NCI-H1930 (cell line): ENCODE data around the gene RAD51B.
"Not testable (repeated sequence)": the region's sequence is repeated elsewhere in the genome, so short reads cannot be mapped to it uniquely, and the experiment has no call there.

Source experiments
- DNase-seq, 2 experiments: peaks; one replicate each; lab custom pipeline; 2025; lab: John Stamatoyannopoulos, UW

The RAD51B gene

DNA sequence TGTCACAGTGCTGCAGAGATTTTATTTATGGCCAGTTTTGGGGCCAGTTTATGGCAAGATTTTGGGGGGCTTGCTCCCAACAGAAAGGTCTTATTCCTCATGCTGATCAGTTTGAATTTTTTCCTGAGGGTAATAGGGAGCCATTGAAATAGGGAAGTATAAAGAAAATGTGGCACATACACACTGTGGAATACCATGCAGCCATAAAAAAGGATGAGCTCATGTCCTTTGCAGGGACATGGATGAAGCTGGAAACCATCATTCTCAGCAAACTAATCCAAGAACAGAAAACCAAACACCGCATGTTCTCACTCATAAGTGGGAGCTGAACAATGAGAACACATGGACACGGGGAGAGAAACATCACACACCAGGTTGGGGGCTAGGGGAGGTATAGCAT, 483.4 kb downstream of the RAD51B start:
- not testable (repeated sequence) for DNase-seq

DNA sequence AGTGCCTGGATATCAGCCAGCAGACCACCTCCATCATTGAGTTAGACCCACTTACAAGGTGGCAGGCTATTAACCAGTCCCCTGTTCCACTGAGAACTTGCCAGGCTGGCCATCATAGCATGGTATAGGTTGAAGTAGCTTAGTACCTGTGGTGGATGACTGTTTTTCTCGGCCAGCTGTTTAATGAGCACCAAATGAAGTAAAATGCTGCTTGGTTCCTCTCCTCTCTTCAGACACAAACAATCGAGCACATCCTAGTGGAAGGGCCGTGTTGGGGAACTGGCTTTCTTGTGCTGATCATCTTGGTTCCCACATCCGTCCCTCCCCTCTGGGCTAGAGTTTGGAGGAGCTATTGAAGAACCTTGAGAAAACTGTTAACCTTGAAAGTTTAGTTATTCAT, 486.2 kb downstream of the RAD51B start:
- no peak for DNase-seq

DNA sequence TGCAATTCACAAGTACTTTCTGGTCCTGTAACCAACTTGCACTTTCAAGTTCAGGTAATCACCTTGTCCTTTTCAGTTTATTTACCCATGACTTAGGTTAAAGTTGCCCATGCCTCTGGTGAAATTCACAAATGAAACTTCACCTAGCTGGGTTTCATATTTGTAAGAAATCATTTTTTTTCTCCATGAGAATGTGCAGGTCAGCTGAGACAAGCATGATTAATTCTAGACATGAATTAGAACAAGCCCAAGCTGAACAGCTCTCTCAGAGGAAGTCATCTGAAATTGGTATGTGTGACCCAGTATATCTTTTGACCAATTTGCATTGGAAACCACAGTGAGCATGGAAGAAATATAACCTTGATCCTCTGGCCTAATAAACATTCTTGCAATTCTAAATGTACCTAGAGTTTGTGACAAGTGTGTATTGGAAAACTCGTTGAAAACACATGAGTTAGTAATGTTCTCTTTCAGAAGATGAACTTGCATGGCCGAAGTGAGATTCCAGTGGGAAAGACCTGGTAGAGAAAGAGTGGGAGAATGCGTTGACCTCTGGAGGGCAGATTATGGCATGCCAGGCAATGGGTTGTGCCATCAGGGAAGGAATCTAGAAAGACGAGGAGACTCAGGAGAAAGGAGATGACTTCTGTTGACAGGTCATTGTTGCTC, 486.8 kb downstream of the RAD51B start:
- DNase-seq, result no peak

DNA sequence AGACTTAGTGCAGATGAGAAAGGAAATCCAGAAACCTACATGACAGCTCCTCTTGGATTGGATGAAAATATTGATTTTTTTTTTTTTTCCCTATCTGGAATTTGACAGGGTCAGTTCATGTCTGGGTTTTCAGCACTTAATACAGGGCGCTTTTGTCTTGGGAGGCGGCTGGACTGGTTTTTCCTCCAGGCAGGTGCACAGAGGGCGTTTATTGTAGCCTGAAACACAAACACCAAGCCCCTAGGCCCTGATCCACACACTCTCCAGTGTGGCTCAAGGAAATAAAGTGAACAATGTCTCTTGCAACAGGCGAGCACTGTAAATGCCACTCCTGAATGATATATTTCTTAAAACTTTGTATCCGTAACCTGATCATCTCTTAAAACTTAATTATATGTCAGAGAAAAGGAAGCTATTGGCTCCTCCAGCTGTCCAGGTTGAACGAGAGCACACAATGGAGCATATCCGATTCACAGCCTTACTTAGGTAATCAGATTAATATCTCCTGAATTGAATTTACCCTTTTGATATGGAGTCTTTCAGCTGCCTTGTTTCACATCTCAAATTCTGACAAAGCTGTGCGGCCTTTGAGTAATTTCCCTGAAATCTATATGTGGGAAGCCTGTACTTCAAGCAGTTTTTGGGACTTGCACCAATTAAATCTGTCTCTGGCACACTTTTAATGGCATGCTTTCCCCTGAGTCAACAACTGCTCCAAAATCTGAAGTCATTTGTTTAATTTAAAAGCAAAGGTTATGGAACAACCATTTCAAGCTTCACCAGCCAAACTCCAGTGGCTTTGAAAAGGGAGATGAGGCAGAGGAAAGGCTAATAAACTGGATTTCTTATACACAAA, 487.6 kb downstream of the RAD51B start:
- DNase-seq, result no peak

- no peak for DNase-seq
Measured at GRCh38 chr14:68307790-68308168, 488.2 kb downstream of the RAD51B start.

- DNase-seq, result no peak
Measured at GRCh38 chr14:68308726-68309520, 489.3 kb downstream of the RAD51B start.

DNA sequence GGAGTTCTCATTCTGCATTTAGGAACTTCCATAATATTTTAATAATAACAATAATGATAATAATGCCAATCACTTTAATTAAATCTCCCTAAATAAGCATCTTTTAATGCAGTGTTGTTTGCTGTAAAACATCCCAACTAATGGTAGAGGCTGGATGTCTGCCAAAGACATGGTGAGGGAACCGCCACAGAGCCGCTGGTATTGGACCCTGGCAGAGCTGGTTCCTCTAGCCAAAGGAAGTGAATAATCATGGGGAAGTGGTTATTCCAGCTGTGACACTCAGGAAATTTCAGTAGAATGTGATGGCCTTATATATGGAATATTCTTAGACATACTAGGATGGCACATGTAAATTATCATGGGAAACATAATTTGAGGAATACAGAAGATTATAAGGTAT, 490.0 kb downstream of the RAD51B start:
- no peak for DNase-seq

GRCh38 chr14:68312300-68312699, 492.7 kb downstream of the RAD51B start:
- DNase-seq, result peak; percentile 68 to 76

GRCh38 chr14:68312884-68313610, 493.5 kb downstream of the RAD51B start:
- DNase-seq, result no peak

DNA sequence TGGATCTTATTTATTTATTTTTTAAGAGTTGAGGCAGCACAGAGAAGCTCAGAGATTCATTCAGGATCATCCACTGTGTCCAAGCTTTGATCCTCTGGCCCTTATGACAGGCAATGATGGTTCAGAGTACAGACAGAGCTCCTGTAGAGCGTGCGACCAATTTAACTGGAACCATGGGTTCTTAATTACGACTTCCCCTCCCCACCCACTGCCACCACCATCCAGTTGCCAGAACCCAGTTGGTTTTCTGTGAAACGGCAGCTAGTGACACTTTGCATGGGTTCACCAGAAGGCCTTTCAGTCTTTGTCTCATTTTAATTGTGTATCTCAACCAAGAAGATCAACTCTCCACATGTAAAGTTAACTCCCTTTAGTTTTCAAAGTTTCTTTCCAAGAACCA, 495.1 kb downstream of the RAD51B start:
- DNase-seq, result no peak

DNA sequence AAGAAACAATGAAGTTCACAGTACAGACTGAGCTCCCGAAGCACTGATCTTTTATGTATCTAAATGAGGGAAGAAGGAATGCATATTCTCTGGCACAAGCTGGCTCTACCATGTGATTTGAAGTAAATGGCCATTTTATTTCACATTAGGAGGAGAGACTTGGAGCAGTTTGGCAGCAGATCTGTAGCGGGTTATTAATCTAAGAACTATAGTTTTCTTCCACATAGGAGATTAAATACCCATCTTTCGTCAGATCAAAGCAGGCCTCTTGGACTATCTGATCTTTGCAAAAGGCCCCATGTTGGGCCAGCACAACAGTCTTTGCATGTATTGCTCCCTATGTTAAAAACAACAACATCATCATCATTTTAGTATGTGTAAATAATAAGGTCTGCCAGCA, 495.5 kb downstream of the RAD51B start:
- DNase-seq, result no peak

GRCh38 chr14:68316078-68316868, 496.7 kb downstream of the RAD51B start:
- no peak for DNase-seq

DNA sequence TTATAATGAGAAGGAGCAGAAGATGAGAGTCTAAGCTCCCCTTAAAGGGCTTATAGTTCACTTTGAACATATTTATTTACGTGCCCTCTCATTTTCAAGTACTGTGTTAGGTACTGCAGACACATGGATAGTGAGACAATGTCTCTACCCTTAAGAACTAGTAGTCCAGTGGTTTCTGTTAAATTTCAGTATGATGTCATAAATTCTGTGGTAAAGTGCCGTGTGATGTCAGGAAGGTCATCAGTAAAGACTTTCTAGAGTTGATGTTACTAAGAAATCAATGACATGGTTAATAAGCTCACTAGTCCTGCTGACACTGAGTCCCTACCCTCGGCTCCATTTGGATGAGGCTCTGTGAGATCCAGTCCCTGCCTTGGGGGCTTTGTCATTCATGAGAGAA, 497.7 kb downstream of the RAD51B start:
- no peak for DNase-seq

DNA sequence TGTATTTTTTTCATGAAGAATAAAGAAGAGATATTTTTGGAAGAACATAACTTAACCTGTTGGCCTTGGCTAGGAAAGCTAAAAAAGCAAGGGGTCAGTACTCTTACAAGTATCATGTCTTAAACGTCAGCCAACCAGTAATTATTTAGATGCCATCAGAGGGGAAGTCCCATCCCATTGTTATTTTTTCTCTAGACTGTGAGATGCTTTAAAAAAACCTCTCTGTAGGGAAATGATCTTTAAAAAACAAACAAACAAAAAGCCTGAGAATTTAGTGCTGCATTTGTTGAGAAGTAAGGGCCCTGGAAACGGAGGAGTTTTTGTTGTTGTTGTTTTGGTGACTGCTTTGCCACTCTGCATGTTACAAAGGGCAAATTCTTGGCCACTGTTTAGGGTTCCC, 499.2 kb downstream of the RAD51B start:
- DNase-seq, result no peak

- no peak for DNase-seq
Measured at GRCh38 chr14:68320495-68320894, 500.9 kb downstream of the RAD51B start.

DNA sequence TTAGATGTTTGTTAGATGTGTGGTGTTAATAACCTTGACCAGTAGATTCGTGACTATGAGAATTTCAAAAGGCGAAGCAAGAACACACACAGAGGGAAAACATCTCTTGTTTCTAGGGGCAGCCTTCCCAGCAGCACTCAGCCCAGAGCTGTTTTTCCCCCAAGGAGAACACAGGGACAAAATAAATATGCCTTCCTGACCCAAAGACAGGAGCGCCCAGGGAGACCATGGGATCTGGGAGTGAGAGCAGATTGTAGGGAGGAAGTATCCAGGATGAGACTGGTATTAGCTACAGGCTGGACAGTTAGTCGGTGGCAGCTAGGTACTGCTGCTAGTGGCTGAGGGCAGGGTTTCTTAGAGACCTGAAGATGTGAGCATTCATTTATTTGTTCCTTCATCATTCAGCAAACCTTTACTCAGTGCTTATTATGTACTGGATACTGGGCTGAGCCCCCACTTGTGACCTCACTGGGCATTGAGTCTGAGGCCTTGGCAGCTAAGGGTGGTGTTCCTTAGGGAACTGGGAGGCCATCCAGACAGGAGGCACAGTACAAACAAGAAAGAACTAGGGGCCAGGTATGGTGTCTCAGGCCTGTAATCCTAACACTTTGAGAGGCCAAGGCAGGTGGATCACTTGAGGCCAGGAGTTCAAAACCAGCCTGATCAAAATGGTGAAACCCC, 503.5 kb downstream of the RAD51B start:
- no peak for DNase-seq

- DNase-seq, result no peak
Measured at GRCh38 chr14:68325267-68325807, 505.8 kb downstream of the RAD51B start.

DNA sequence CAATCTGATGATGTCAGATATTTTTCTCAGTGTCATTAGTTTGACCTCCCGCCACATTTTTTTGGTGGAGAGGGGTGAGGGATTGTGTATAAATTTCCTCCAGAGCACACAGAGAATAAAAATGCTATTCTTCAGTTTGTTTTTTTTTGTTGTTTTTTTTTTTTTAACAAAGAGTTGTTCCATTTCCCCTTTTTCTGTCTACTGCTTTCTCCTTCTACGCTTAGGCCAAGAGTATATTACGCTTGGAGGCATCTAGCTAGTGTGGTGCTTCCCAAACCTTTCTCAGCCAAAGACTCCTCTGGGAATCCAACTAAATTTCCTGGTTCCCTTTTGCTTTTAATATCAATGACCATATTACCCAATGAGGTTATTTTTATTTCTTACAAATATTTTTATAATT, 507.7 kb downstream of the RAD51B start:
- no peak for DNase-seq

- no peak for DNase-seq
Measured at GRCh38 chr14:68328509-68328908, 508.9 kb downstream of the RAD51B start.

DNA sequence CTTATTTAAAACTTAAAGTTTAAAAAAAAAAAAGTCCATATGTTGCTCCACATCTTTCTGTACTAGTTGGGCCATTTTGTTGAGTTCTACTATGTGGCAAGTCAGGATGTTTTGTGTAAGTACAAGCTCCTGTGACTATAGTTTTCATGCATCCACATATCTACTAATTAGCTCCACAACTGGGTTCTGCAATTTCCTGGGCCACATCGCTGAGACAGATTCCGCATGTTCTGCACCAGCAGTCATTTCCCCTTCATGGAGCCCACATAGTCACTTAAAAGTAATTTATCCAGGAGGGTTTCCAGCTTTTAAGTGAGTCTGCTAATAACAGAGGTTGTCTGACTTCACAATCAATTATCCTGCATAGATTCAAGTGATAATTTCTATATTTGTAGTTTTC, 511.8 kb downstream of the RAD51B start:
- no peak for DNase-seq
